Nephron (organoid): Measurements from ENCODE around the gene FIGNL1.

Experiments used
- H3K27ac Mint-ChIP-seq, 3 experiments: 2 replicates each; pipeline ENCODE4 v1.8.0; 2020; ENCODE audit warnings: mixed read lengths in 3 of 3, mild to moderate bottlenecking in 2 of 3, moderate library complexity in 1 of 3
- H3K27me3 Mint-ChIP-seq: 2 replicates; pipeline ENCODE4 v1.8.0; 2021; ENCODE audit warnings: low read depth, mild to moderate bottlenecking, moderate library complexity, mixed read lengths
- H3K36me3 Mint-ChIP-seq: 2 replicates; pipeline ENCODE4 v1.8.0; 2020; ENCODE audit warnings: low read depth, mixed read lengths
- H3K4me1 Mint-ChIP-seq: 2 replicates; pipeline ENCODE4 v1.8.0; 2020; ENCODE audit warnings: mixed read lengths
- H3K4me3 Mint-ChIP-seq, 3 experiments: 2 replicates each; pipeline ENCODE4 v1.8.0; 2020; ENCODE audit warnings: mild to moderate bottlenecking in 3 of 3, mixed read lengths in 3 of 3, moderate library complexity in 2 of 3
- H3K9me3 Mint-ChIP-seq: 2 replicates; pipeline ENCODE4 v1.8.0; 2020; ENCODE audit warnings: mixed read lengths
- TF ChIP-seq, protein P1 (sequence below), 3 experiments: fragments of 200-600 bp; sonication (generic); IDR thresholded peaks; one replicate each; pipeline ENCODE4 v1.5.0; 2021; ENCODE audit warnings: antibody characterized with exemption in 3 of 3; ENCODE audit not compliant: unreplicated experiment in 3 of 3

Gene FIGNL1

DNA sequence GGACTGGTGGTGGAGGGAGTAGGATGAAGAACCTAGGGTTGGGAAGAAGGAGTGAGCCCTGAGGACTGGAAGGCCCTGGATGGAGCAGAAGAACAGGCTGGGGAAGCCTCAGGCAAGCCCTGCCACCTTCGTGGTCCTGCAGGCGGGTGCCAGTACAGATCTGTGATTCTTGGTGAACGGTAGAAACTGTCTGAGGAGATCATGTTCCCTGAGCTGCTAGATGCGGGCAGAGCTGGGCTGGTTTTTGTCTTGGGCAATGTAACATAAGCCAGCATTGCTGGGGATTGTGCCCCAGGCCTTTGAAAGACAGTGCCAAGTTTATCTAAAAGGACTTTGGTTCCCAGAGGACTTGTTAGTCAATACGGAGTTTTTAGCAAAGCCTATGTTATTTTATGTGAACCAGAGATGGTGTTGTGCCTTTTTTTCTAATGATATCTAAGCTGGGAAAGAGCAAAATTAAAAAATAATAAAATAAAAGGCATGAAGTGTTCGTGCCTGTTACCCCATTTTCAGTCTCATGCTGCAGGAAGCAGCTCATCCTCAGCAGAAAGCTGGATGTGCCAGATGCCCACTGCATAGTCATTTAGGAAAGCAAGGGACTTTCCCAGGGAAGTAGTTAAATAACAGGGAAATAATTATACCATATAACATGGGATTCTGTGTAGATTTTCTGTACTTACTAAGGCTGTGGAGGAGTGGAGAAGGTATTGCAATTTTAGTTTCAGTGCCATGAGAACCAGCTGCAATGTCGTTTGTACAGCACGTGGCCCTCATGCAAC lies 24.4 kb upstream of the FIGNL1 start:
- no peaks in the 10 kb centered on the region for H3K36me3 Mint-ChIP-seq
- TF ChIP-seq, protein P1, sequence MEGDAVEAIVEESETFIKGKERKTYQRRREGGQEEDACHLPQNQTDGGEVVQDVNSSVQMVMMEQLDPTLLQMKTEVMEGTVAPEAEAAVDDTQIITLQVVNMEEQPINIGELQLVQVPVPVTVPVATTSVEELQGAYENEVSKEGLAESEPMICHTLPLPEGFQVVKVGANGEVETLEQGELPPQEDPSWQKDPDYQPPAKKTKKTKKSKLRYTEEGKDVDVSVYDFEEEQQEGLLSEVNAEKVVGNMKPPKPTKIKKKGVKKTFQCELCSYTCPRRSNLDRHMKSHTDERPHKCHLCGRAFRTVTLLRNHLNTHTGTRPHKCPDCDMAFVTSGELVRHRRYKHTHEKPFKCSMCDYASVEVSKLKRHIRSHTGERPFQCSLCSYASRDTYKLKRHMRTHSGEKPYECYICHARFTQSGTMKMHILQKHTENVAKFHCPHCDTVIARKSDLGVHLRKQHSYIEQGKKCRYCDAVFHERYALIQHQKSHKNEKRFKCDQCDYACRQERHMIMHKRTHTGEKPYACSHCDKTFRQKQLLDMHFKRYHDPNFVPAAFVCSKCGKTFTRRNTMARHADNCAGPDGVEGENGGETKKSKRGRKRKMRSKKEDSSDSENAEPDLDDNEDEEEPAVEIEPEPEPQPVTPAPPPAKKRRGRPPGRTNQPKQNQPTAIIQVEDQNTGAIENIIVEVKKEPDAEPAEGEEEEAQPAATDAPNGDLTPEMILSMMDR (IDR thresholded peaks at IDR 0.05; ENCODE audit: unreplicated experiment in 3 of 3), result no peak
- no peak overlapping the region for H3K27ac Mint-ChIP-seq
- peaks cover 2% of the 10 kb centered on the region for H3K9me3 Mint-ChIP-seq
- peaks cover 3% of the 10 kb centered on the region for H3K27me3 Mint-ChIP-seq
- no peak overlapping the region for H3K4me3 Mint-ChIP-seq
- no peaks in the 10 kb centered on the region for H3K4me1 Mint-ChIP-seq

DNA sequence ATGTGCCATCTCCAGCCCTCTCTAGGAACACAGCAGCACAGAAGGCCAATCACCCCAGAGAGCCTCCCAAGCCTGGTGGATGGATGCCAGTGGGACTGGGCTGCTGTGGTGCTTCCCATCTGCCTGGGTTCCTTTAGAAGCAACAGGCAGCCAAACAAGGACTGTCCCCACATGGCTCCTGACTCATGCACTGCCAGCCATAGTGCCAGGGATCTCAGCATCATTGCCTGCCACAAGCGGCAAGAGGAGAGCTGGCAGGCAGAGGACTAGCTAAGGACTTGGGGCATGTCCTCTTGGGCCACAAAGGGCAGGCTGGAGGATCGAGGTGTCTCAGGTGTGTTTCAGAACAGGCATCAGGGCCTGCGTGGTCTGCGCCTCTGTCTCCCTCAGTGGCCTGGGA lies 23.4 kb upstream of the FIGNL1 start:
- no peak overlapping the region for H3K4me3 Mint-ChIP-seq
- TF ChIP-seq, protein P1 (IDR thresholded peaks at IDR 0.05; ENCODE audit: unreplicated experiment in 3 of 3), result no peak
- no peak overlapping the region for H3K27ac Mint-ChIP-seq
- peaks cover 3% of the 10 kb centered on the region for H3K27me3 Mint-ChIP-seq
- H3K9me3 Mint-ChIP-seq, result peaks cover 2% of the 10 kb centered on the region
- no peaks in the 10 kb centered on the region for H3K4me1 Mint-ChIP-seq
- no peaks in the 10 kb centered on the region for H3K36me3 Mint-ChIP-seq

DNA sequence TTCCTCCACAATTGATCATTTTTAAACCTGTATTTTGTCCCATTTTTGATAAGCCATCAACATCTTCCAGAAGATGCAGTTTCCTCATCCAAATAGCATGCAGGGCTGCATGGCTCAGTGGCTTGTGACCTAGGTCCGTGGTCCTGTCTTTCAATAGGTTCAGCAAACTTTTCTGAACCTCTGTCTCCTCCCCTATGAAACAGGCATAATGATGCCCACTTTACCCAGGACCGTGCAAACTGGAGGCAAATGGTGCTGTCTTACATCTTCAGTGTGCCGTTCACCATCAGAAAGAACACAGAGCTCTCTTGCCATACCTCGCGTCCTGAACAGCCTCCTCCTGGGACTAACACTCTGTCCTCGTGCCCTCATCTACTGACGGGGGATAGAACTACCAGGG lies 22.3 kb upstream of the FIGNL1 start:
- H3K9me3 Mint-ChIP-seq, result peaks cover 2% of the 10 kb centered on the region

DNA sequence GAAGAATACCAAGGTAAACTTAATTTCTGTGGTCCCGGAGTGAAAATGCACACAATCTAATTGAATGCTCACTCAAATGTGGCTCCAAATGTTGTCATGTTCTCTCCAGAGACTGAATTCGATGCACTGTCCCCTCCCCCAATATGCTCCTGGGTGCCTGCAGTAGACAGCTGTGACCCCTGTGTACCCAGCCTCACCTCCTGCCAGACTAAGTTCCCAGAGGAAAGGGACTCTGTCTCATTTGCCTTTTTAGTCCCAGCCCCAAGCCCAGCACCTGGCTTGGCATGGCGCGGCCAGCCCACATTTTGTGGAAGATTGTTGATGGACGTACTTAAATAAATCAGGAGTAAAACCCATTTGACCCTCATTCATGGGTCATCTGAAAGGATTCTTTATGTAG lies 21.8 kb upstream of the FIGNL1 start:
- TF ChIP-seq, protein P1 (IDR thresholded peaks at IDR 0.05; ENCODE audit: unreplicated experiment in 3 of 3), result no peak
- Mint-ChIP-seq H3K4me1 (peaks cover 13% of the 10 kb centered on the region), H3K9me3 (peaks cover 2% of the 10 kb centered on the region), H3K27ac (no peak overlapping the region), H3K27me3 (peaks cover 14% of the 10 kb centered on the region), H3K36me3 (no peaks in the 10 kb centered on the region), H3K4me3 (no peak overlapping the region)

More for the DNA sequence above, 22.3 kb upstream of the FIGNL1 start:
- Mint-ChIP-seq H3K4me3 (no peak overlapping the region), H3K36me3 (no peaks in the 10 kb centered on the region), H3K27ac (no peak overlapping the region), H3K4me1 (peaks cover 9% of the 10 kb centered on the region), H3K27me3 (peaks cover 11% of the 10 kb centered on the region)
- TF ChIP-seq, protein P1 (IDR thresholded peaks at IDR 0.05; ENCODE audit: unreplicated experiment in 3 of 3), result no peak

DNA sequence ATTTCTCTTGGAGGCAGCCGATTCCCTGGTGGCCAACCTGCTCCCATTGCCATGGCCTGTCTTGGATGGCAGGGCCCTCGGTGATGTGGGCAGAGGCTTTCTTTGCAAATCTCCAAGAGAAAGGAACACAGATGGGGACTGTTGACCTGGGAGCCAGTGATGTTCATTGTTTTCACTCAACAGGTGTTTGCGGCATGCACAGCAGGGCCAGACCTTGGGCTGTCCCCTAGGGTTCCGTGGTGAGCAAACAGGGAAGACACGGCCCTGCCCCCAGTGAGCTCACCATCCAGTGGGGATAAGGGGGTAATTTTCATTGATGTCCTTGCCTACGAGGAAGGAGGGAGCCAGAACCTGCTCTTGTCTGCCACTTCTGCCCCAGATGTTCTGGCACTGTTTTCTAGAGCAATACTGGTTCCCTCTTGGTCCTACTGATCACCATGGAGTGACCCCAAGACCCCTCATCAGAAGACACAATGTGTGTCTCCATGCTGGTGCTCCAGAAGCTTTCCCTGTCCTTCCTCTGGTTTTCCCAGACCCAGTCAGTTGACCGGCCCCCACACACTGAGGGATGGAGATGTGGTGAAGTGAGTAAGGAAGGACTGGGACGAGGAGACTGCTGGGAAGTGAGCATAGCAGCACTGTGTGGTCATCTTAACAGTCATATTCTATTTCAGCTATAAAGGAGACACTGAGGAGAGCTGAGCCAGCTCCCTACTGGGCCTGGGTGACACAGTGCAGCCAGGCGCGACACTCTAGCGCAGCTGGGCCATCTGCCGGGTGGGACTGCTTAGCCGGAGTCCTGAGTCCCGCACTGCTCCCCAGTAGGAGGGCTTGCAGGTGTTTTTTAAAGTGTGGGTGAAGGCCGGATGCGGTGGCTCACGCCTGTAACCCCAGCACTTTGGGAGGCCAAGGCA lies 20.4 kb upstream of the FIGNL1 start:
- Mint-ChIP-seq H3K27ac (no peak overlapping the region), H3K4me1 (peaks cover 17% of the 10 kb centered on the region), H3K36me3 (no peaks in the 10 kb centered on the region), H3K9me3 (peaks cover 2% of the 10 kb centered on the region), H3K4me3 (no peak overlapping the region), H3K27me3 (peaks cover 14% of the 10 kb centered on the region)
- TF ChIP-seq, protein P1 (IDR thresholded peaks at IDR 0.05; ENCODE audit: unreplicated experiment in 3 of 3), result no peak
